H1 (cell line): ENCODE measurements around the gene SAMD14. TPM values are rescaled to one million over a fixed set of nuclear protein-coding genes. Genes with fewer than 3 reads are reported as not detected.
A peak's percentile ranks its signal among the peaks of the same experiment; 100 is the strongest.

ENCODE experiments used
- CTCF ChIA-PET: fragments of 300-600 bp; sonication (Branson Sonifier 250); formaldehyde crosslinking; loops from one replicate; lab custom pipeline; 2021; ENCODE audit not compliant: partially characterized antibody; lab: Charles Lee
- POLR2A ChIA-PET: fragments of 300-600 bp; sonication (Branson Sonifier 250); formaldehyde crosslinking; loops from one replicate; lab custom pipeline; 2021; ENCODE audit warnings: inconsistent platforms; ENCODE audit not compliant: partially characterized antibody; lab: Charles Lee
- DNase-seq, 2 experiments: peaks; one replicate each; pipeline versions ENCODE4 v3.0.0 to v3.0.0-alpha.2; 2010 to 2022; ENCODE audit warnings: low spot score in 2 of 2, low read depth in 1 of 2, mixed read lengths in 1 of 2
- FAIRE-seq: peaks from 2 replicates; lab custom pipeline; 2011; peaks lifted over from hg19 to GRCh38; lab: Jason Lieb, UNC
- H2AFZ ChIP-seq: 2 replicates; pipeline ENCODE4 v1.8.1; 2012; ENCODE audit warnings: low read length, inconsistent platforms
- H2AK5ac ChIP-seq: 2 replicates; pipeline ENCODE4 v1.6.1; 2013; ENCODE audit warnings: low read depth, low read length
- H2BK120ac ChIP-seq: replicated peaks from 2 replicates; pipeline ENCODE3; 2013; ENCODE audit warnings: low read depth, low read length, inconsistent platforms
- H2BK12ac ChIP-seq: 2 replicates; pipeline ENCODE4 v1.6.1; 2013; ENCODE audit warnings: low read depth, low read length
- H2BK15ac ChIP-seq: 2 replicates; pipeline ENCODE4 v1.6.1; 2013; ENCODE audit warnings: low read length
- H2BK20ac ChIP-seq: 2 replicates; pipeline ENCODE4 v1.6.1; 2013; ENCODE audit warnings: low read length
- H2BK5ac ChIP-seq: 2 replicates; pipeline ENCODE4 v1.6.1; 2013; ENCODE audit warnings: low read depth, low read length
- H3K14ac ChIP-seq: 2 replicates; pipeline ENCODE4 v1.6.1; 2013; ENCODE audit warnings: inconsistent platforms; ENCODE audit not compliant: insufficient read length
- H3K18ac ChIP-seq: 2 replicates; pipeline ENCODE4 v1.6.1; 2013; ENCODE audit warnings: low read length; ENCODE audit errors: extremely low read depth
- H3K23ac ChIP-seq: 2 replicates; pipeline ENCODE4 v1.6.1; 2013; ENCODE audit warnings: inconsistent platforms; ENCODE audit not compliant: insufficient read length
- H3K23me2 ChIP-seq: 2 replicates; pipeline ENCODE4 v1.6.1; 2013; ENCODE audit warnings: low read depth, low read length
- H3K27ac ChIP-seq: 2 replicates; pipeline ENCODE4 v1.6.1; 2011; ENCODE audit warnings: low read depth, low read length, inconsistent platforms
- H3K27me3 ChIP-seq, 4 experiments: replicated peaks in 1 of 4; 1 replicate in 1 of 4; 2 replicates in 3 of 4; pipeline versions ENCODE4 v1.6.1 to v1.8.1; 2011 to 2013; ENCODE audit warnings: low read length in 3 of 4, mild to moderate bottlenecking in 3 of 4, inconsistent platforms in 2 of 4, mixed read lengths in 2 of 4, moderate library complexity in 1 of 4; ENCODE audit not compliant: control insufficient read depth in 3 of 4, insufficient read depth in 3 of 4; ENCODE audit errors: extremely low read depth in 1 of 4
- H3K36me3 ChIP-seq, 4 experiments: 2 replicates each; pipeline versions ENCODE4 v1.6.1 to v1.8.1; 2011 to 2013; ENCODE audit warnings: mild to moderate bottlenecking in 4 of 4, low read length in 3 of 4, moderate library complexity in 2 of 4, control low read depth in 1 of 4, inconsistent platforms in 1 of 4; ENCODE audit not compliant: insufficient read depth in 4 of 4, control insufficient read depth in 2 of 4
- H3K4ac ChIP-seq: replicated peaks from 2 replicates; pipeline ENCODE3; 2013; ENCODE audit warnings: low read length, low read depth, mixed read lengths, inconsistent platforms; ENCODE audit not compliant: insufficient read length
- H3K4me1 ChIP-seq, 4 experiments: replicated peaks in 1 of 4; 1 replicate in 1 of 4; 2 replicates in 3 of 4; pipeline versions ENCODE4 v1.6.1 to v1.8.1; 2011 to 2013; ENCODE audit warnings: low read length in 3 of 4, inconsistent platforms in 2 of 4, mixed read lengths in 1 of 4; ENCODE audit not compliant: insufficient read depth in 4 of 4, control insufficient read depth in 3 of 4
- H3K4me2 ChIP-seq, 2 experiments: 2 replicates each; pipeline versions ENCODE4 v1.6.1 to v1.8.1; 2011 to 2013; ENCODE audit warnings: low read depth in 2 of 2, low read length in 2 of 2, control low read depth in 1 of 2, inconsistent platforms in 1 of 2, mild to moderate bottlenecking in 1 of 2; ENCODE audit not compliant: insufficient read depth in 1 of 2
- H3K4me3 ChIP-seq, 4 experiments: fragments of 200-600, 300-600 bp in 1 of 4; sonication (generic), shearing (Covaris generic), sonication (Bioruptor Twin) in 1 of 4; 2 replicates each; pipeline versions ENCODE4 v1.5.1 to v1.8.1; 2011 to 2016; ENCODE audit warnings: low read length in 4 of 4, low read depth in 3 of 4, control low read depth in 2 of 4, inconsistent platforms in 2 of 4, mild to moderate bottlenecking in 2 of 4, mixed read lengths in 1 of 4, moderate library complexity in 1 of 4; ENCODE audit not compliant: insufficient read depth in 2 of 4; ENCODE audit errors: extremely low read depth in 1 of 4
- H3K56ac ChIP-seq: replicated peaks from 2 replicates; pipeline ENCODE3; 2013; ENCODE audit warnings: low read depth, mild to moderate bottlenecking, mixed read lengths, low read length, inconsistent platforms; ENCODE audit not compliant: insufficient read length
- H3K79me1 ChIP-seq: 2 replicates; pipeline ENCODE4 v1.6.1; 2013; ENCODE audit warnings: low read depth, low read length, control low read depth
- H3K79me2 ChIP-seq, 2 experiments: 2 replicates each; pipeline versions ENCODE4 v1.6.1 to v1.8.1; 2012 to 2013; ENCODE audit warnings: low read length in 2 of 2, mild to moderate bottlenecking in 2 of 2, inconsistent platforms in 1 of 2; ENCODE audit not compliant: insufficient read depth in 2 of 2, control insufficient read depth in 1 of 2
- H3K9ac ChIP-seq, 4 experiments: replicated peaks in 1 of 4; 1 replicate in 1 of 4; 2 replicates in 3 of 4; pipeline versions ENCODE4 v1.6.1 to v1.8.1; 2011 to 2013; ENCODE audit warnings: low read depth in 3 of 4, low read length in 3 of 4, control low read depth in 2 of 4, mild to moderate bottlenecking in 2 of 4, moderate library complexity in 2 of 4, inconsistent platforms in 1 of 4; ENCODE audit errors: extremely low read depth in 1 of 4
- H3K9me3 ChIP-seq, 2 experiments: 2 replicates each; pipeline versions ENCODE4 v1.6.1 to v1.8.1; 2012 to 2013; ENCODE audit warnings: mild to moderate bottlenecking in 2 of 2, moderate library complexity in 2 of 2, control low read depth in 1 of 2, inconsistent platforms in 1 of 2, low read depth in 1 of 2, low read length in 1 of 2, mixed read lengths in 1 of 2; ENCODE audit not compliant: insufficient read depth in 2 of 2
- H4K20me1 ChIP-seq, 2 experiments: replicated peaks in 1 of 2; 2 replicates each; pipeline versions ENCODE3 to v1.8.1; 2011 to 2013; ENCODE audit warnings: inconsistent platforms in 2 of 2, low read length in 2 of 2, mild to moderate bottlenecking in 1 of 2; ENCODE audit not compliant: insufficient read depth in 2 of 2, control insufficient read depth in 1 of 2
- H4K5ac ChIP-seq: 2 replicates; pipeline ENCODE4 v1.6.1; 2013; ENCODE audit warnings: low read length, low read depth, mixed read lengths, inconsistent platforms; ENCODE audit not compliant: insufficient read length
- H4K8ac ChIP-seq: 2 replicates; pipeline ENCODE4 v1.8.0; 2013; ENCODE audit warnings: mild to moderate bottlenecking, moderate library complexity, low read length, inconsistent platforms; ENCODE audit not compliant: insufficient read depth; ENCODE audit errors: extremely low read depth
- H4K91ac ChIP-seq: replicated peaks from 2 replicates; pipeline ENCODE3; 2013; ENCODE audit warnings: low read length, mixed read lengths, inconsistent platforms; ENCODE audit not compliant: insufficient read length
- CBX8 ChIP-seq: fragments of 300-800, 300-1000 bp; sonication (generic); IDR thresholded peaks from 2 replicates; pipeline ENCODE4 v1.7.1; 2016; ENCODE audit warnings: low read depth, low read length, borderline replicate concordance
- CEBPB ChIP-seq: IDR thresholded peaks from 2 replicates; pipeline ENCODE4 v1.6.1; 2012; ENCODE audit warnings: low read depth, low read length
- EP300 ChIP-seq, 2 experiments: IDR thresholded peaks; 1 replicate in 1 of 2; 2 replicates in 1 of 2; pipeline ENCODE4 v1.6.1; 2011 to 2012; ENCODE audit warnings: low read depth in 2 of 2, low read length in 2 of 2, mild to moderate bottlenecking in 2 of 2, borderline replicate concordance in 1 of 2, inconsistent platforms in 1 of 2, moderate library complexity in 1 of 2
- KDM1A ChIP-seq: fragments of 200-600, 300-600 bp; sonication (generic); IDR thresholded peaks from 2 replicates; pipeline ENCODE4 v1.7.1; 2016; ENCODE audit warnings: mild to moderate bottlenecking, low read length, borderline replicate concordance
- RAD21 ChIP-seq, 2 experiments: IDR thresholded peaks in 1 of 2; conservative IDR thresholded peaks in 1 of 2; 2 replicates each; pipeline ENCODE4 v1.6.1; 2011; ENCODE audit warnings: low read depth in 2 of 2, low read length in 2 of 2, improper control_type of control experiment in 1 of 2, inconsistent platforms in 1 of 2, mild to moderate bottlenecking in 1 of 2, moderate library complexity in 1 of 2
- SP4 ChIP-seq: IDR thresholded peaks from 2 replicates; pipeline ENCODE4 v1.6.1; 2012; ENCODE audit warnings: low read length, inconsistent platforms
- TAF1 ChIP-seq: IDR thresholded peaks from 2 replicates; pipeline ENCODE4 v1.6.1; 2011; ENCODE audit warnings: mild to moderate bottlenecking, low read depth, low read length
- WGBS, 2 experiments: shearing (Covaris generic) in 1 of 2; methylation state at CpG; one replicate each; pipeline versions ENCODE4 v1.1.6 to v1.1.7; 2013 to 2015; ENCODE audit warnings: low lambda C conversion rate in 2 of 2, mixed read lengths in 2 of 2, inconsistent platforms in 1 of 2, low coverage in 1 of 2, missing lambda C conversion rate in 1 of 2; ENCODE audit not compliant: insufficient replicate concordance in 2 of 2, insufficient coverage in 1 of 2, insufficient read length in 1 of 2; ENCODE audit errors: extremely low coverage in 1 of 2, missing lambda C conversion rate in 1 of 2; 5-methylcytosine and 5-hydroxymethylcytosine counted together
- polyA plus RNA-seq, 7 experiments: library from polyadenylated mRNA; depleted of rRNA in 3 of 7; stranded (reverse) in 5 of 7; unstranded in 2 of 7; fragments of >200 nt in 5 of 7; fragments of 200-250 nt in 2 of 7; gene quantifications; 1 replicate in 5 of 7; 2 replicates in 1 of 7; 4 replicates in 1 of 7; pipeline versions ENCODE4 v1.2.1 to v1.2.3, GENCODE V29; 2011 to 2013; ENCODE audit warnings: missing spikeins in 2 of 7, mixed read lengths in 2 of 7
- total RNA-seq: library from RNA; stranded (reverse); fragmentation: NEBNext Ultra II Directional; extraction: Animal tissue kit (Norgen Biotek cat#: 25700); gene quantifications from 2 replicates; pipeline ENCODE4 v1.2.1, GENCODE V29; 2021
- TF ChIP-seq, protein P1 (sequence below), 3 experiments: IDR thresholded peaks; 1 replicate in 2 of 3; 2 replicates in 1 of 3; pipeline versions ENCODE4 v1.5.1 to v1.6.1; 2011; ENCODE audit warnings: low read length in 3 of 3, mild to moderate bottlenecking in 3 of 3, inconsistent platforms in 2 of 3, low read depth in 1 of 3, moderate library complexity in 1 of 3; ENCODE audit not compliant: insufficient read depth in 1 of 3; ENCODE audit errors: control extremely low read depth in 1 of 3

SAMD14 gene
- total and polyA plus RNA-seq, 2 of the 8 experiments (the other 6 are each of a cell fraction or from before 2014, with no cell fraction given): 5.7 to 5.8 TPM

DNA sequence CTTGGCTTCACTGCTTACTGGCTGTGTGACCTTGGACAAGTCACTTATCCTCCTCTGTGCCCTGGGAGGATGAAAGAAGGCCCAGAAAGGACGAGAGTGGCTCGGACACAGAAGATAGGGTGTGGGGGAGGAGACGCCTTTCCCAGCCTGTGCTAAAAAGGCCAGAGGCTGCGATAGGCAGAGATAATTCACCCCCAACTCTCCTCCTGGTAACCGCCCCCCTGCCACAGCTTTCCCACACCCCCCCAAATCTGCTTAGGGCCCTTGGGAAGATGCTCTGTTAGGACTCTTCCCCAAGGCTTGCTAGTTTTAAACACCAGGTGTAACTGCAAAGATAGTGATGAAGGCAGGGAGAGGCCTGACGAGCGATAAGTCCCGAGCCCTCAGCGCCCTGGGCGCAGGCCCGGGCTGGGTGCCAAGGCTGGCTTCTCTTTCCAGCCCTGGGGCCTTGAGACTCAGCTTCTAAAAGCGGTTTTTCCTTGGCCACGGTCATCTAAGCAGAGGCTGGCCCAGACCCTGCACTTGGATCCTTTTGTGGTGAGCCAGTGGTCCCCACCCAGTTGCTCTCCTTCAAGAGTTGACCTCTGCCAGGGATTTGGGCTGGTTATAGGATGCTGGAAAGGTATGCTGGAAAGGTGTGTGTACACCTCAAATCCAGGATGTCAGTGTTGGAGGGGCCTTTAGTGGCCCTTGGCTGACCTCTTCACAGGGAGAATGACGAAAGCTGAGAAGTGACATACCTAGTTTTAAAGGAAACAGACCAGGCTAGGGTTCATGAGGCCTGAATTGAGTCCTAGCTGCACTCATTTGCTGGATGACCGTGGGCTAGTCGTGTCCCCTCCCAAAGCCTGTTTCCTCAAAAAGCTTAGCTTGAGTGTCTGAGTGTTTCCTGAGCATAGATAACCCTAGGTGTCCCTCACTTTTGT is 24.0 kb upstream of the SAMD14 start:
- Histone ChIP-seq H3K4ac (no peak overlapping the region), H2BK15ac (peak overlapping the region; percentile 9), H2AFZ (no peak overlapping the region), H3K79me2 (no peaks in the 10 kb centered on the region), H4K20me1 (no peaks in the 10 kb centered on the region), H3K18ac (no peak overlapping the region), H3K4me3 (no peak overlapping the region), H3K27me3 (peaks cover 2 to 17% (median 15%) of the 10 kb centered on the region in 4 experiments; a peak in 6 of 7 replicates), H3K36me3 (no peaks in the 10 kb centered on the region), H2AK5ac (peak overlapping the region; percentile 11; the same call in 1 of the 2 replicates), H3K9ac (no peak overlapping the region), H2BK120ac (no peak overlapping the region), H3K23ac (no peak overlapping the region), H2BK5ac (no peak overlapping the region), H3K14ac (no peak overlapping the region), H4K5ac (no peak overlapping the region), H3K23me2 (peaks cover 27% of the 10 kb centered on the region), H2BK12ac (peak overlapping the region; percentile 72; the same call in 1 of the 2 replicates), H3K56ac (no peak overlapping the region), H3K27ac (no peak overlapping the region; the same call in 1 of the 2 replicates), H3K4me1 (peaks cover 0 to 9% (median 7%) of the 10 kb centered on the region in 4 experiments; a peak in 6 of 7 replicates), H3K79me1 (no peaks in the 10 kb centered on the region), H3K4me2 (no peak overlapping the region), H4K8ac (no peak overlapping the region; the same call in 1 of the 2 replicates), H4K91ac (peak overlapping the region; percentile 25), H3K9me3 (no peaks in the 10 kb centered on the region), H2BK20ac (no peak overlapping the region)
- WGBS, 2 experiments: 92% methylated on average over 11 of the region's 16 CpGs; no CpG with 5 or more reads in 1 of the 2 experiments
- POLR2A ChIA-PET: no interaction called here
- DNase-seq (no peak), FAIRE-seq (no peak)
- CTCF ChIA-PET: interaction anchor here (1.3 to 21.5 kb wide), 5 partner anchors 13 to 144 kb away, joined by 3 to 299 read pairs (median 57); partner anchors contain the start of genes PDK2, SAMD14 and SGCA
- TF ChIP-seq EP300 (IDR thresholded peaks at IDR 0.05; ENCODE audit: borderline replicate concordance in 1 of 2, low read depth in 2 of 2, low read length in 2 of 2) (no peak), CBX8 (no peak), KDM1A (no peak), CEBPB (no peak), TAF1 (no peak), SP4 (no peak), RAD21 (IDR thresholded peaks at IDR 0.05 in 1 of 2, conservative IDR thresholded peaks at IDR 0.05 in 1 of 2; ENCODE audit: low read depth in 2 of 2, low read length in 2 of 2) (no peak)
- TF ChIP-seq, protein P1, sequence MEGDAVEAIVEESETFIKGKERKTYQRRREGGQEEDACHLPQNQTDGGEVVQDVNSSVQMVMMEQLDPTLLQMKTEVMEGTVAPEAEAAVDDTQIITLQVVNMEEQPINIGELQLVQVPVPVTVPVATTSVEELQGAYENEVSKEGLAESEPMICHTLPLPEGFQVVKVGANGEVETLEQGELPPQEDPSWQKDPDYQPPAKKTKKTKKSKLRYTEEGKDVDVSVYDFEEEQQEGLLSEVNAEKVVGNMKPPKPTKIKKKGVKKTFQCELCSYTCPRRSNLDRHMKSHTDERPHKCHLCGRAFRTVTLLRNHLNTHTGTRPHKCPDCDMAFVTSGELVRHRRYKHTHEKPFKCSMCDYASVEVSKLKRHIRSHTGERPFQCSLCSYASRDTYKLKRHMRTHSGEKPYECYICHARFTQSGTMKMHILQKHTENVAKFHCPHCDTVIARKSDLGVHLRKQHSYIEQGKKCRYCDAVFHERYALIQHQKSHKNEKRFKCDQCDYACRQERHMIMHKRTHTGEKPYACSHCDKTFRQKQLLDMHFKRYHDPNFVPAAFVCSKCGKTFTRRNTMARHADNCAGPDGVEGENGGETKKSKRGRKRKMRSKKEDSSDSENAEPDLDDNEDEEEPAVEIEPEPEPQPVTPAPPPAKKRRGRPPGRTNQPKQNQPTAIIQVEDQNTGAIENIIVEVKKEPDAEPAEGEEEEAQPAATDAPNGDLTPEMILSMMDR (IDR thresholded peaks at IDR 0.05; ENCODE audit: control extremely low read depth in 1 of 3, insufficient read depth in 1 of 3, low read depth in 1 of 3, low read length in 3 of 3): no peak
